GM19043 (cell line): ENCODE results near the gene ESYT1.

ENCODE experiments used
- ATAC-seq: cut with Tn5 transposase; IDR thresholded peaks from one replicate; pipeline ENCODE4 v1.9.1; 2021; ENCODE audit warnings: low read depth; ENCODE audit not compliant: unreplicated experiment

Gene ESYT1

DNA sequence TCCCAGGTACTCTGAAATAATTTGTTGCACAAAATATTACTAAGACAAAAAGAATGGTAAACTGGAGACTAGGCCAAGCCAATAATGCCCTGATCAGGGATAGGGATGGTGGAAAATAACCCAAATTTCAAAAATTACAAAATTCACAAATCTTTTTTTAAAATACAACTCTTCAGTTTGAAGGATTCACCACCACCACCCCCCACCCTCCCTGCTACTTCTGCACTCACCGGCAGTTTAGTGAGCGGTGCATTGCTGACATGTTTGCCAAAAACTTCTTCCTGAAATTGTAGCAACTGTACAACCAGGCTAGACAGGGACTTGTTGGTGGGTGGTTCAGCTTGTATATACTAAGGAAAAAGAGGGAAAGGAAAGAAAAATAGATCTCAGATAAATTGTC lies 58.9 kb downstream of the ESYT1 start:
- no peak for ATAC-seq

DNA sequence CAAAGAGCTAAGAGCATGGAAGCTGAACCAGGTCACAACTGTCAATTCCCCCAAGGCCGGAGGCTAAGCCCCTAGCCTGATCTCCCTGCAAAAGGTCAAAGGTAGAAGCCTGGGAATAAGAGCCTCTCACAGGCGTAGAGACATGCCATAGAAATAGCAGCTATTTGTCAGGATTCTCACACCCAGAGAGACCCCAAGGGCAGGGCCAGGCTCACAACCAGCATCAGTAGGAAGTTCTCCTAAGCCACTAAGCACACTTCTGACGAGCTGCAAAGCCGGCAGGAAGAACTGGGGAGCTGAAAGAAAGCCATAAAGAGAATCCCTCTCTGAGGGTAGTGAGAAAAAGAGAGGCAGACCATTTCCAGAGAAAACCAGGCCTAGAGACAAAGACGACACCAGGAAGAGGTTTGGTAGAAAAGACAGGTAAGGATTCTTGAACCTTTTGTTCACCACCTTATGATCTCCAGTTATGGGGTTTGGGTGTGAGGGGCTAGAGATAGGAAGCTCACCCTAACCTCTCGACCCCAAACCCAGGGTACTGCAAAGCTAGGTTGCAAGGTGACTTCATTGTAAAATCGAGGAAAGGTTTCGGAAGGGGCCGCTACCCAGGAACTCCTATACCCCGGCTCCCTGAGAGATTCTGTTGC lies 60.2 kb downstream of the ESYT1 start:
- ATAC-seq: no peak

DNA sequence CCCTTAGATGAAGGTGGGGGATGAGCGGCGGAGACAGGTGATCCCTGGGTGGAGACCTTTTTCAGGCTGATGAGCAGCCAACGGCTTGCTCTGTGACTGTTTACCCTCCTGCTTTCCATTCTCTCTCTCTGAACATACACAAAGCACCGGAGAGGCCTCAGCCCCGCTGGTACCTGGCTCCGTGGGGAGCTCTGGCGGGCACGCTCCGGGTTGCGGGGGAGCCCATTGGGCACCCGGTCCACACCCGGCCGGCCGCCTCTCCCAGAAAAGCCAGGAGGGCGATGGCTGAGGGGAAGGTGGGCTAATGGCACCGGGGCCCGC lies 60.7 kb downstream of the ESYT1 start:
- ATAC-seq: no peak

DNA sequence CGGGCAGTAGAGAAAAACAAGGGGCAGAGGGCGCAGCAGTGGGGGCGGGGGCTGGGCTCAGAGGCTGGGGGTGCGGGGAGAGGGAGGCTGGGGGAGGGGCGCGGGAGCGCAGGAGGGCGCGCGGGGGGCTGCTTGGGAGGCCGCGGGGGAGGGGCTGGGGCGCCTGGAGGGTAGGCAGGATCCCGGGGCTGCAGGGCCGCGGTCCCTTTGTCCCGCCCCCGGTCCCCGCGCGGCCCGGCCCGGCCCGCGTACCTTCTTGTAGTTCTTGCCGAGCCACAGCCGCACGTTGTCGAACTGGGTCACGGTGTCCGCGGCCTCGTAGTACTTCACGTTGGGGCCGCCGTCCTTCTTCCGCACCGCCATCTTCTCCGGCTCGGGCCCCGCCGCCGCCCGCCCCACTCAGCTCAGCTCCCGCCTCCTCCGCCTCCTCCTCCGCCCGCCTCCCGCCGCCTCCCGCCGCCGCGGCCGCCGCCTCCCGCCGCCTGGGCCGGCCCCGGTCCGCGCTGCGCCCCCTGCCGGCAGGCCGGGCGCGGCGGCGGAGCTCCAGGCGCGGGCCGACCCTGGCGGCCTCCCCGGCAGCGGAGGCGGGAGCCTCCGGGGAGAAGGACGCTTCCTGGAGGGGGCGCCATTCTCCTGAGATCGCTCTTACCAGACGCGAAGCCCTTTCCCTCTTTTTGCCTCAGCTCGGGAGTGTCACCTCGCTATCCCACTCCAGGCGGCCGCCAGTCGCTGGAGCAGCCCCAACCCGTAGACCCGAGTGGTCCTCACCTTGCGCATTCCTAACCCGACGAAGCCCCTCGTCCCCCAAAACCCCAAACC lies 61.2 kb downstream of the ESYT1 start, which contains the start of gene SMARCC2:
SMARCC2 (minus strand) TSS at position 385 of the 819 bp plus-strand sequence; CDS start at position 363, 22 bp downstream.
- ATAC-seq: peak; percentile 57

DNA sequence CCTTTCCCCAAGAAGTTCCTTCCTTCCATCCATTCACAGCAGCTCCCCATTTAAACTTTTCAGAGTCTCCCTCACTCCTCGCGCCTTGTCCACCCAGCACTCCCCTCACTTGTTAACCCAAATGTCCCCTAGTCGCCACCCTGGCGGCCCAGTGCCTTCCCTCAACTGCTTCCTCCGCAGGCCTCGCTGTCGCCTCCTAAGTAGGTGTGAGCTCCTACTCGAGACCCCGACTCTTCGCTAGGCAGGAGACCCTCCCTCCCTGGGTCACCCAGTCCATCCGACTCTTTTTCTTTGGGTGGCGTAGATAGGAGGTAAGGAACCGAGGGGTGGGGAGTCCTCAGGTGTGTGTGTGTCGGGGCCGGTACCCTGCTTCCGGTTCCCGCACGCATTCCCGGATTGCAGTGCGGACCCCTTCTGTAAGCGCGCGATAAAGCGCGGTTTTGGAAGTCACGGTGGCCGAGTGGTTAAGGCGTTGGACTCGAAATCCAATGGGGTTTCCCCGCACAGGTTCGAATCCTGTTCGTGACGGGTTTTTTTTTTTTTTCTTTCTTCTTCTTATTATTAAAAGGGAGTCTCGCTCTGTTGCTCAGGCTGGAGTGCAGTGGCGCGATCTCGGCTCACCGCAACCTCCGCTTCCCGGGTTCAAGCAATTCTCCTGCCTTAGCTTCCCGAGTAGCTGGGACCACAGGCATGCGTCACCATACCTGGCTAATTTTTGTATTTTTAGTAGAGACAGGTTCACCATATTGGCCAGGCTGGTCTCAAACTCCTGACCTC lies 62.0 kb downstream of the ESYT1 start:
- peak; percentile 7 for ATAC-seq

DNA sequence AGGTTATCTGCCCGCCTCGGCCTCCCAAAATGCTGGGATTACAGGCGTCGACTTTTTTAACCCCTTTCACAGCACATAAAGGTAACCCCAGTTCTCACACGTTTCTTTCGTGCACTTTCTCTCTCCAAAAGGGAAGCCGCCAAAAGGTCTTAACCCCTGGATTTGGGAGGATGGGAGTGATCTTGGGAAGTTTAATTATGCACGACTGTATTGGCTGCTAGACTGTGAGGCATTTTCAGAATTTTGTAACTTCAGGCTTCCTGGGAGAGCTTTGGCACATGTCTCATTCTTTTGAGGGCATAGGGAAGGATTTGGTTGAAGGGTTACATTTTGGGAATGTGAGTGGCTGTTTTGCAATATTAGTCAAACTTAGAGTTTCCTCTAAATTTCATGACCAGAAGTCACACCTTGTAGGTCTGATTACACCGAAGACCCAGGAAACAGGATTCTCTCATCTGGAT lies 62.7 kb downstream of the ESYT1 start:
- no peak for ATAC-seq

DNA sequence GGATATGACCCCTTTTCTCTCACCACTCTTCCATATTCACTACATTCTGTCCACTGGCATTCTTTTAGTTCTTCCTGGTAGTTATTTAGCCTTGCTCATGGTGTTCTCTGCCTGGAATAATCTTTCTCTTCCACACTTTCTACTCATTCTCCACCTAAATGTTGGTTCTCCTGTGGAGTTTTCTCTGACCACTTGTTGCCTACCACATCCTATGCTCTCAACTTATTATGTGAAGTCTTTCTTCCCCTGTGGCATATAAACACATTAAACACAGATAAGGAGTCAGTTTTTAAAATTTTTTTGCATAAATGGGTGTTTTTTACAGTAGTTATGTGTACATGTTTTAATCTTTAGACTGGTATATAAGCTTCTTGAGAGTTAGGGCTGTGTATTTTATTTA lies 64.5 kb downstream of the ESYT1 start:
- ATAC-seq: no peak

DNA sequence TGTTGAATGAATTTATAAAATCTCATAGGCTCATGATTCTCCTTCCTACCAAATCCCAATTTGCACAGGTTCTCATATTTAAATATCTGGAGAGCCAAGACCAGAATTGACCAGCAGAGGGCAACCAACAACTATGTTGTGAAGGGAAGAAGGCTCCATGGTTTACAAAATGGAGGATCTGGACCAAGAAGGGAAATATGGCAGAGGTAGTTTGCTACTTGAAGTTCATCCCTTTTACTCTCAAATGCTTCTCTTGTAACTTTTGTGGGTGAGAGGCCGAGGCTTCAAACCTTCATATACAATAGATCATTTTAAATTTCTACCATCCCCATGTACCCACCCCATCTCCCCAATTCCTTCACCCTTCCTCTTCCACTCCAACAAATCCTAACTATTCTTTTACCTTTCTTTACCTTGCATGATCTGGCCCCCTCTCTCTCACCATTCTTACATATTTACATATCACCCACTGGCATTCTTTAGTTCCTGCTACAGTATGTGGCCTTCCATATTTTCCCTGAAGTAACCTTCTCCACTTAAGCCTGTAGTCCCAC lies 65.0 kb downstream of the ESYT1 start:
- ATAC-seq: no peak
